Esophagus muscularis mucosa (tissue), 4 donors: ENCODE data around the gene OFD1. TPM values are rescaled to one million over a fixed set of nuclear protein-coding genes. Genes with fewer than 3 reads are reported as not detected.

Experiments used
- DNase-seq: peaks from one replicate; pipeline ENCODE4 v3.0.0-alpha.2; 2017; ENCODE audit errors: extremely low spot score
- H3K27ac ChIP-seq, 4 donors: fragments of 200-600 bp; sonication (generic); replicated peaks in 1 of 4; 1 replicate in 3 of 4; 2 replicates in 1 of 4; pipeline ENCODE4 v1.5.1; 2016 to 2019; ENCODE audit warnings: mild to moderate bottlenecking in 1 of 4
- H3K27me3 ChIP-seq, 4 donors: fragments of 200-600 bp; sonication (generic); one replicate each; pipeline versions ENCODE4 v1.5.1 to v1.6.0; 2016 to 2019
- H3K36me3 ChIP-seq, 4 donors: fragments of 200-600 bp; sonication (generic); one replicate each; pipeline ENCODE4 v1.5.1; 2016 to 2019
- H3K4me1 ChIP-seq, 4 donors: fragments of 200-600 bp; sonication (generic); one replicate each; pipeline ENCODE4 v1.5.1; 2016 to 2019
- H3K4me3 ChIP-seq, 4 donors: fragments of 200-600 bp; sonication (generic); 1 replicate in 2 of 4; 2 replicates in 2 of 4; pipeline ENCODE4 v1.5.1; 2016 to 2019; ENCODE audit warnings: mild to moderate bottlenecking in 4 of 4, moderate library complexity in 1 of 4
- H3K9me3 ChIP-seq, 4 donors: fragments of 200-600 bp; sonication (generic); 1 replicate in 3 of 4; 2 replicates in 1 of 4; pipeline ENCODE4 v1.5.1; 2016 to 2019
- EP300 ChIP-seq: sonication (generic); formaldehyde crosslinking; IDR thresholded peaks from one replicate; pipeline ENCODE4 v1.6.1; 2017; ENCODE audit warnings: antibody characterized with exemption
- POLR2A ChIP-seq: fragments of 450-650 bp; IDR thresholded peaks from one replicate; pipeline ENCODE4 v1.6.1; 2017; ENCODE audit warnings: antibody characterized with exemption, moderate library complexity, mild to moderate bottlenecking, low read depth
- POLR2AphosphoS5 ChIP-seq, 2 donors: sonication (generic); formaldehyde crosslinking; IDR thresholded peaks; one replicate each; pipeline ENCODE4 v1.6.1; 2017; ENCODE audit warnings: antibody characterized with exemption in 2 of 2
- WGBS: methylation state at CpG from one replicate; pipeline ENCODE4 v1.1.5; 2018; 5-methylcytosine and 5-hydroxymethylcytosine counted together
- intact Hi-C: fragments of 100-400 bp; cut with DNase I; formaldehyde crosslinking; loops from one replicate; pipeline ENCODE4 v1.15.1; 2023
- total RNA-seq, 4 donors: library from RNA; depleted of rRNA; stranded (reverse); fragments of >200 nt; gene quantifications; one replicate each; pipeline versions ENCODE4 v1.1.0 to v1.2.1, GENCODE V29; 2016
- TF ChIP-seq, protein P1 (sequence below), 3 experiments: fragments of 200-600 bp in 2 of 3; fragments of 450-650 bp in 1 of 3; sonication (generic) in 2 of 3; IDR thresholded peaks; one replicate each; pipeline ENCODE4 v1.5.1; 2017 to 2019; ENCODE audit warnings: antibody characterized with exemption in 3 of 3, mild to moderate bottlenecking in 2 of 3, moderate library complexity in 1 of 3

OFD1 gene
- total RNA-seq, 4 donors from 2014 or later = 12.6 to 17.2 (median 14.8) TPM

DNA sequence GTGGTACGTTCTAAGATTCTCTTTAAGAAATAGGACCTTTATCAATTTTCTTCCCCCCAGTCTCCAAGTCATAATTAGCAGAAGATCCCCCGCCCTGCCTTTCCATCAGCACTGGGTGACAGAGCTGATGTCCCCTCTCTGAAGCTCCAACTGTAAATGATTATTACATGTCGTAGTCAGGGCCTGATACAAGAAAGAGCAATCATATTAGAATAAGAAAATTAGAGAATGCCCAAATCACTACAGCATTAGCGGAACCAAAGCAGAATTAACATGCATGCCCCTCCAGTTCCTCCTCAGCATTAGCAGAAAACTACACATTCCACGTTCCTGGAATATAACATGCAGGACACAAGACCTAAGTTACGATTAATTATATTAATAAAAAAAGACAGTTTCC is 81.6 kb downstream of the OFD1 start:
- 85% methylated on average over 6 of the region's 6 CpGs for WGBS
- Histone ChIP-seq H3K4me1 (no peaks in the 10 kb centered on the region), H3K36me3 (no peaks in the 10 kb centered on the region), H3K27me3 (no peaks in the 10 kb centered on the region), H3K27ac (no peak overlapping the region), H3K9me3 (no peaks in the 10 kb centered on the region), H3K4me3 (peak overlapping the region in 3 of 4 donors; percentile 0 to 15 (median 9))
- DNase-seq = no peak
- TF ChIP-seq POLR2AphosphoS5 (IDR thresholded peaks at IDR 0.05) (no peak), POLR2A (no peak), EP300 (no peak)
- TF ChIP-seq, protein P1, sequence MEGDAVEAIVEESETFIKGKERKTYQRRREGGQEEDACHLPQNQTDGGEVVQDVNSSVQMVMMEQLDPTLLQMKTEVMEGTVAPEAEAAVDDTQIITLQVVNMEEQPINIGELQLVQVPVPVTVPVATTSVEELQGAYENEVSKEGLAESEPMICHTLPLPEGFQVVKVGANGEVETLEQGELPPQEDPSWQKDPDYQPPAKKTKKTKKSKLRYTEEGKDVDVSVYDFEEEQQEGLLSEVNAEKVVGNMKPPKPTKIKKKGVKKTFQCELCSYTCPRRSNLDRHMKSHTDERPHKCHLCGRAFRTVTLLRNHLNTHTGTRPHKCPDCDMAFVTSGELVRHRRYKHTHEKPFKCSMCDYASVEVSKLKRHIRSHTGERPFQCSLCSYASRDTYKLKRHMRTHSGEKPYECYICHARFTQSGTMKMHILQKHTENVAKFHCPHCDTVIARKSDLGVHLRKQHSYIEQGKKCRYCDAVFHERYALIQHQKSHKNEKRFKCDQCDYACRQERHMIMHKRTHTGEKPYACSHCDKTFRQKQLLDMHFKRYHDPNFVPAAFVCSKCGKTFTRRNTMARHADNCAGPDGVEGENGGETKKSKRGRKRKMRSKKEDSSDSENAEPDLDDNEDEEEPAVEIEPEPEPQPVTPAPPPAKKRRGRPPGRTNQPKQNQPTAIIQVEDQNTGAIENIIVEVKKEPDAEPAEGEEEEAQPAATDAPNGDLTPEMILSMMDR (IDR thresholded peaks at IDR 0.05) = no peak
- intact Hi-C loops = no loop called here

DNA sequence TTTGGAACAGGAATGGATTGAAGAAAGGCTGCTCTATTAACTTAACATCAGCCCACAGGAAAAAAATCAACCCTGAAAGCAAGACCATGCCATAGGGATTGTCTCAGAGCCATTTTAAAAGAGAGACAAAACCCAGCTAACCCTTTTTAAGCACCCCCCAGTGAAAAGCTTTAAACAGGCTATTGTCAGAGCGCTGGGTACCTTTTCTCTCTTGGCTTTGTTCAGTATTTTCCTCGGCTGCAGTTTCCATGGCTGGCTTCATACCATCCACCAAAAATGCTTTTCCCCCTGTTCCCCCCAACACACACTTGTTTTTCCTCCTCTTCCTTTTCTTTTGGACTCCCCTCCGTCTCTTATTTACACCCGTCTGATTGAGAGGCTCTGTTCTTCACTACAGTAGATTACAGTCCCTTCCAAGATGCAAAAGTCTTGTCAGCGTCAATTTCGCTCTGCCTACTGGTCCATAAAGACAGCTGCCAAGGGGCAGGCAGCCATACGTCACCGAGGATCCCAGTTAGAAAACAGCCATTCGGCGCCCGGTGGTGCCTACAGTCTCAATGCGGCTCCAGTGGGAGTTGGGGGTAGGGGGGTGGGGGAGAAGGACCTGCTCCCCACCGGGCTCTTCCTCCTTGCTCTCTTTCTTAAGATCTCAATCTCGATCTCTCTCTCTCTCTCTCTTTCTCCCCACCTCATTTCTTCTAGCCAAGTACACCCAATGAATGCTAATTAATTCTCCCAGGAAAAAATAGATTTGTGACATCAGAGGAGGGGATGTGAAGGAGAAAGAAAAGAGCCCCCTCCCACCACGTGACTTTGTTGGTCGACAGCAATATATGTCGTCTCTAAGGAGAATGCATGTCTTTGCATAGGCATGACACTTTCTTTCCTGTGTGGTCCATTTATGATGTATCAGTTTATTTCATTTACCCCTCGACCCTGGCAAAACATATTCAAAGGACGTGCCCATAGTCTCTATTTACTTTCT is 82.4 kb downstream of the OFD1 start, which contains the start of gene GPM6B:
Gene GPM6B (minus strand): TSS at position 451 of the 985 bp plus-strand sequence. CDS start 189 bp downstream, at position 262.
- no peak within 1 kb of the TSS for H3K27ac ChIP-seq
- TF ChIP-seq POLR2AphosphoS5 (IDR thresholded peaks at IDR 0.05) (no peak), POLR2A (no peak), EP300 (no peak)
- TF ChIP-seq, protein P1 (IDR thresholded peaks at IDR 0.05) = no peak
- H3K36me3 ChIP-seq = no peaks in the 10 kb centered on the region
- WGBS = 44% methylated on average over 19 of the region's 19 CpGs
- no peaks in the 10 kb centered on the region for H3K27me3 ChIP-seq
- intact Hi-C loops = no loop called here
- no peaks in the 10 kb centered on the region for H3K9me3 ChIP-seq
- H3K4me3 ChIP-seq = peak within 1 kb of the TSS; percentile 9 to 15 (median 10)
- no peaks in the 10 kb centered on the region for H3K4me1 ChIP-seq
- DNase-seq = no peak

Other genes with a start within 250 kb of the OFD1 start
- gene EGFL6, start 165.1 kb upstream of the OFD1 start, total RNA-seq = under 1 TPM in 2 of 4 donors, not detected in 2; 0.17 to 0.19 TPM
- 1 to 10 TPM; 3.5 to 7.1 (median 4.0) TPM for gene TCEANC, start 81.6 kb upstream of the OFD1 start, total RNA-seq
- 10 to 100 TPM; 20.8 to 33.1 (median 25.4) TPM for gene RAB9A, start 45.6 kb upstream of the OFD1 start, total RNA-seq
- 10 to 100 TPM; 13.1 to 20.4 (median 15.2) TPM for gene TRAPPC2, start 128 bp upstream of the OFD1 start, total RNA-seq
- 10 to 100 TPM; 33.2 to 57.2 (median 45.2) TPM for gene GPM6B, start 82.3 kb downstream of the OFD1 start, total RNA-seq